Fibroblast of skin of back (primary cell): Measurements from ENCODE around the gene NOX3.

Source experiments
- DNase-seq: peaks from one replicate; pipeline ENCODE4 v3.0.0-alpha.2; 2013

Gene NOX3

DNA sequence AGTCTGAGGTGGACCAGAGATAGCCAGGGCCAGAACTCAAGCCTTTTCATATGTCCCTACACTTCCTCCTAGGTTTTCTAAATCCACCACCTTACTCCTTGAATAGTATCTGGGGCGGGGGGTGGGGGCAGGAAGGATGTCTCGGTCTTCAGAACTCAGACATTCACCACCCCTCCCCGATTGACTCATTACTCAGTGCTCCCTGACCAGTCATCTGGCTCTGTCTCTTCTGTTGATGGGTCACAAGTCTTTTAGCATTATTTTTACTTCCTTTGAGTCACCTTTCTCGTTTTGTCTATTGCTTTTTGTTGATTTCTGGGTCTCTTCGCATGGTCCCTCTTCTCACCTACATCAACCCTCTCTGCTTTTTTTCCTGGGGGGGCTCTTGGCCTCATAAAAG lies 23.3 kb downstream of the NOX3 start:
- peak; percentile 28 for DNase-seq

DNA sequence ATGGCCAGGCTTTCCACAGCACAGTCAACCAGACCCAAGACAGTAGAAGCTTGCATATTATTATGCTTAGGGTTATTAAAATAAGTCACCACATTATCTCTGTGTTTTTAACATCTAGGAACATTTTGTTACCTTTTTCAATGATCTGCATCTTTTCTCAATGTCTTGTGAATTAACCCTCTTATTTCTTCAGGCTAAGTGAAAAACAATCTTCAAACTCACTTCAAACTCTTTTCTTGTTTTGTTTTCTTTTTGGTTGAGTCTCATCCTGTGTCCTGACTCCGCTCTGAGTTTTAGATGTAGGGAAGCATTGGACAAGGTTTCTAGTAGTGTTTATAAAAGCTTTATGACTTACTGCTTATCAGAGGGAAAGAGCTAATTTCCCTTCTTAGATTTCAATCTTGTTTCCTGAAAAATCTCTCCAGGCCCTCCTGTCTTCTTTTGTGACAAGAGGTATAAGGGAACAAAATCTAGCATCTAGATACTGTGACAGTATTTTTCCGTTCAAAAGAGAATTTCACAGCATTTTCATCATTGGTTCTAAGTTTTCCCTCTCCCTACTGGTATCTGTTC lies 26.2 kb downstream of the NOX3 start:
- no peak for DNase-seq

DNA sequence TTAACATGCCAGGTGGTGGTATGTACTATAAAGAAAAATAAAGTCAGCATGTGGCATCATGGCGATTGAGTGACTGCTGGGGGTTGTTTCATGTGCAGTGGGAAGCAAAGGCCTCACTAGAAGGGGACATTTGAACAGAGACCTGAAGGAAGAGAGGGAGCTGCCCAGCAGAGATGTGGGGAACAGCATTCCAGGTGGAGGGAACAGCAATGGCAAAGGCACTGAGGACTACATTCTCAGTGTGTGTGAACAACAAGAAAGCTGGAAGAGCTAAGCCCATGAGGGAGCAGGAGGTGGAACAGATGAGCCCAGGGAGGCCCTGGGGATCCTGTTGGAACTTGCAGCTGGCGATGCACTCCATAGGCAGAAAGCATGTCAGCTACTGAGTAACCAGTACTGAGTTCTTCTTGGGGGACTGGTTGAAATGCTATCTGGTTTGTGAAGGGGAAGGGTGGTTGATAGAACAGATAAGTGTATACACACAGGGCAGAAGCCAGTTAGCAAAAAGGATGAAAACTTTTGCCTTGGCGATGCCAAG lies 29.2 kb downstream of the NOX3 start:
- DNase-seq: no peak

- no peak for DNase-seq
These were observed 31.5 kb downstream of the NOX3 start for GRCh38 chr6:155424181-155424580.

- no peak for DNase-seq
These were observed 33.0 kb downstream of the NOX3 start for GRCh38 chr6:155422635-155423034.

DNA sequence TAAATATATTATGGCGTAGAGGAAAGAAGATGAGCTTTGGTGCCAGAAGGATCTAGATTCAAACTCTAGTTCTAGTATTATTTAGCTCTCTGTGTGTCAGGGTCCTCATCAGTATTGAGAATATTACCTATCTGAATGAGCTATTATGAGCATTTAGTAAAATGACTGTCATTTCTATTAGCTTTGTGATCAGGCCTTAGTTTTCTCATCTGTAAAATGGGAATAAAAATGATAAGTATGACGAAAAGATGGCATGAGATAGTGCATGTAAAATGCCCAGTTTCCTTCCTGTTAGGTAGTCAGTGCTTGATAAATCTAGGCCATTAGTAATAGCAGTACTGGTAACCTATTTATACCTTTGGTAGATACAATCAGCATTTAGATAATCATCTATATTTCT lies 35.1 kb downstream of the NOX3 start:
- no peak for DNase-seq

- peak; percentile 40 for DNase-seq
These were observed 36.5 kb downstream of the NOX3 start for GRCh38 chr6:155419161-155419560.

DNA sequence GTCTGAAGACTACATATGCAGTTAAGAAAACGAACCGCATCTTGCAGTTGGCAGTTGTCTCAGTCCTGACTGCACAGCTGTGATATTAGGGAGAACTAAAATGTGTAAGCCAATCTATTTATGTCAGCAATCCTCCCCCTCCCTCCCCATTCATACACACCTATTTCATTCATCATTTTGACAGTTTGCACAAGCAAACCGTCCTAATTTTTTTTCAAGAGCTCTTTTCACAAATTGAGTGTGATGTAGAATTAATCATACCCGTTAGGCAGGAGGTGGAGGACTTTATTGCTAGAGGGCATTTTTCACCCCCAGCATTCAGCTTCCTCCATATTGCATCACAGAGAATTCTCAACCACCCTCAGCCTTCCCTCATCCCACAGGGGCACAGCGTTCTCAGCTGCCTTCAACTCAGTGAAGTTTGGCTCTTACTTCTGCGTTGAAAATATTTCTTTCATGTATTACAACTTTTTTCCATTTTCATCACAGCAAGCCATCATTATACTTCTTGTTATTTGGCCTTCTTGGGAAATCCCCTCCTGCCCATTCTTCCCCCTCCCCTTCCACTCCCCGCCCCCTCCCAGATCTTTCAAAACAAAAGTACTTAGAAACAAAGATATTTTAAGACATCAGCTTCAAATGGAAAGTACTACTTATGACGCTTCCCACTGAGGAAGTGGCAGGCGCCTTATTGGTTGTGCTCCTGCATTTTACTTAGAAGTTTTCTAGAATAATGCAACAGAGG lies 37.5 kb downstream of the NOX3 start:
- peak; percentile 70 for DNase-seq

DNA sequence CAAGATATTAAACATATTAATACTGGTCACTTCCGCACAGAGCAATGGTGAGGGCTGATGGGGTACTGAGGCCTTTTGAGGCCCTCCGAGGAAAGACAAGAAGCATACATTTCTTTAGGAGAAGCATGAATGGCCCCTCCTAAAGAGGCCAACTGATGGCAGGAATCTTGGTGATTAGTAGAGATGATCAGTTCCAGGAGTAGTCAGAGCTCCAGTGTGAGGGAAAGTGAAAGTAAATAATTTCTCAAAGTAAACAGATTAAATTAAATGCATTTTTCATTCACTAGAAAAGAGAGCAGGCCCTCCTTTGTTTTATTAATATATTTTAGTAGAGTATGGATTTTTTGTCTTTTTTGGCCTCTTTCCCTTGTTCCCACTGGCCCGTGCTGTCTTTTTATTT lies 38.2 kb downstream of the NOX3 start:
- peak; percentile 13 for DNase-seq

- DNase-seq: no peak
These were observed 39.7 kb downstream of the NOX3 start for GRCh38 chr6:155415953-155416352.

DNA sequence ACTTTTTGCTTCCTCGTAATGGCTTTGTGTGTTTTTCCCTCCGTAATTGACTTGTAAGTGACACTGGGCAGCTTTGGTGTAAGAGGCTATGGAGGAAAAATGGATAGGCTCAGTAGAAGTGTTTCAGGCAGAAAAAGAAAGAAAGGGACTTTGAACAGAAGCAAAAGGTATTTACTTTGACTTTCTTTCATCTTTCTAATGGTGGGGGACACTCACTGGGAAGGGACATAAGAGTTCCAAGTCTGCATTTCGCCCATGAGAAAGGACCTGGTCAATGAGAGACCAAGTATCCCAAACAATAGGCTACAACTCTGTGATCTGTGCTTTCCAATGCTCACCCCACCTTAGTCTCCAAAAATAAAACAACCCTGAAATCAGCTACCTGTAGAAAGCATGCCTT lies 41.6 kb downstream of the NOX3 start:
- no peak for DNase-seq

DNA sequence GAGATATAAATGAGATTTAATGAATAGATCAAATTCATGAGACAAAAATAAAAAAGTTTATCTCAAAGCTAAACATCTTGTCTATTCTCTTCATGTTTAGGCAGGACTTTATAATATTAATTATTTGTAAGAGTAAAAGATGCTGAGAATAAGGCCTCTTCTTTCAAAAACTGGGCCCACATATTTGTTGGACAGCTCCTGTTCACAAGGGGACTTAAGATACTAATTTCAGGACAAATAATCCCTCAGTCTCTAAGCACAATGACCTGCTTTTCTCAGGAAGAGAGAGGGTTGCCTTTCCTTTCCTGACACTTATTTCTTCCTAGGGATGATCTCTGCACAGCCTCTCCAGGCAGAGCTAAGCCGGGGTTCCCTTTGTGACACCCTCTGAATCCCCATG lies 43.3 kb downstream of the NOX3 start:
- peak; percentile 39 for DNase-seq

DNA sequence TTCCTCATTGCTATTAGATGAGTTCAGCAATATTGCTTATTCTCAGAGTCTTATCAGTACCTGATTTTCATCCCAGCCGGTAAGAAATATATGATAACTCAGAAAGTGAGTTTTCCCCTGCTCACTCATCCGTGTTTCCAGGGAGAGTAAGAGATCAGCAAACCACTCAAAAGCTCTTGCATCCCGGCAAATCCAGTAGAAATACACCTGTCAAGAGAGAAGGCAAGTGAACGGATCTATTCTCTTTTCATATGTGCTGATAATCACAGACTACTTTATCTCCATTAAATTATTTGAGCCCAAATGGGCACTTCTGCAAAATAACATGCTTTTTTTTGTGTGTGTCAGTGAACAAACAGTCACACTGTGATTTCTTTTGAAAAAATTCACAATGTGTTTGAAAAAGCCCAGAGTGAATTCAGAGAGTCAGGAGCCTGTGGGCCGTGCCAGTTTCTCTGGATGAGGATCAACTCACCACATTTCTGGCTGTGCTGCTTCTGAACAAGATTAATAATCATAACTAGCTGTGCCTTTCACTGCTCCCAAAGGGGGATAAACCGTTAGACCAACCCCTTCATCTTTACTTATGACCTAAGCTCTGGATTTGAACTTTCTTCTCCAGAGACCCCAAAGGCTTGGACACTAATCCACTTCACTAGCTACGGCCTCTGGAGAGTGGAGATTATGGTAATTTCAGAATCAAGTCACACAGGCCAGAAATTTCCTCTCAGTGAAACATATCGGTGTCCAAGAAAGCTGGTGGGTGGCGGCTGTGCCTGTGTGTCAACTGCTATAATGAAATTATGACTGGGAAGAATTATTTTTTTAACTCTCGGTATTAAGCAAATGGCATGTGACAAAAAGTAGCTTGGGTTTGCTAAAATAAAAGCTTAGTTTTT lies 44.2 kb downstream of the NOX3 start:
- no peak for DNase-seq

DNA sequence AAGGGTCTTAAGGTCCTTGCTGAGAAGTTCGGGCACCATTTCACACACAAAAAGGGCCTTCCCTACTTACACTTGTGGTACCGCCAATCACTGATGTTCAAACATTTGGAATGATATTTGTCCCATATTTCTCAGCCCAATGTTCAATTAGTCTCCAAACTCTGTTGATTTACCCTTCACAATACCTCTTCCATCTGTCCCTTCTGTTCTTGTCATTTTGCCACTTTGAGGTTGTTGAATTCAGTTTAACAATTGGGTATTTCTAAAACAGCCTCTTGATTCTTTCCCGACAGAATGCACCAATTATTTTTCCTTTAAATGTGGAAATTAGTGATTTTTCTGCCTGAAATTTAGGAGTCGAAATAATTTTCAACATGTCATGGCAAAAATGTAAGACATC lies 46.2 kb downstream of the NOX3 start:
- DNase-seq: no peak

DNA sequence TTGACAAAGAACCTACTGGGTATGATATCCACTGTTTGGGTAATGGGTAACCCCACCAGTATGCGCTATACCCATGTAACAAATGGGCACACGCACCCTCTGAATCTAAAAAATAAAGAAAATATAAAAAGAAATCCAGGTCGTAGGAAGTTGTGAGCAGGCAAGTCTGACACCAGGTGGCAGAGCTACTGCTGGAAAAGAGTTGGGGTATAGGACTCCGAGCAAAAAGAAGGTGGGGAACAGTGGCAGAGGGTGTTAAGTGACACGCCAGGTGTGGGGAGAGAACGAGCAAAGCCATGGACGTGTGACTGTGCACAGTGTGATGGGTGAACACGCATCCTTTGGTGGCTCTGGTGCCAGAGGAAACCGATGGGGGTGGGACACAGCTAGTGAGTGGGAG lies 46.7 kb downstream of the NOX3 start:
- no peak for DNase-seq

- no peak for DNase-seq
These were observed 47.4 kb downstream of the NOX3 start for GRCh38 chr6:155408231-155408630.

DNA sequence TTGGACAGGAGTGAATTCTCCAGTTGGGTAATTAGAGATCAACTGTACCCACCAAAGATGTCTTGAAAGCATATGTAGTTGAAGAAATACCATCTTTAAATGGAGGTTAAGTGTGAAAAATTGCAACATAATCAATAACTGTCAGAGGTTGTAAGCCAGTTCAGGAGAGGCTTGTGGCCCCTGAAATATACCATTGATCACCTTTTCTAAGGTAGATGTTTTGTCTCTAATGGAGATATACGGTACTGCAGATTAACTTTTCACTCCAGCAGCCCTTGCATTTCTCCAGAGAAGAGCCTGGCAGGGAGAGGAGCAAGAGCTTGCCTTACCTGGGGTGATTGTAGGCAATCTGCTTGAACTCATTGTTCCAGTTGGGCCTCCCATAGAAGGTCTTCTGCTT lies 48.8 kb downstream of the NOX3 start:
- DNase-seq: no peak

- no peak for DNase-seq
These were observed 50.7 kb downstream of the NOX3 start for GRCh38 chr6:155404937-155405336.

DNA sequence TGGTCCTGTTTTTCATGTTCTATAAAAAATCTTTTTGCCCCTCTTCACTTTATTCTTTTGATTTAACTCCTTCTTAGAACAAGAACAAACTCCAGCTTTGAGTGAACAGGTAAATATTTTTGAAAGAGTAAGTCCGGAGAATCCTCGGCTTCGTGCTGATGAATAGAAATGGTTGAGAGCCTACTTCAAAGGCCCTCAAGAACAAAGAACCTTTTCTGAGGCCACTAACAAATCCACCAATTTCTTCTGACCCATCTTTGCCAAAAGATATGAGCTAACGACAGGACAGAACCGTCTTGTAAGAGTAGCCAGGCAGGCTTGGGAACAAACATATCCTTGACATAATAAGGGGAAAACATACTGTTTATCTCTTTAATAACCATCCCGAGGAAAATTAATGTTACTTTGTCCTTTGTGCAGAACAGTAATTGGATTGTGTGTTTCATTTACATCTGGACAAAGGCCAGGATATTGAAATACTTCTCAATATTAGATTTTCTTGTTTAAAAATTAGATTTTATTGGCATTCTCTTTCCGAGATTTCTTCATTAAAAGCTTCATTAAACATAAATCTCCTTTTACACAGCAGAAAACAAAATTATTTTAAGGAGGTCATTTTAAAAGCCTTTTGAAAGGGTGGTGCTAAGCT lies 52.9 kb downstream of the NOX3 start:
- no peak for DNase-seq

- DNase-seq: no peak
These were observed 55.0 kb downstream of the NOX3 start for GRCh38 chr6:155400654-155400965.

GRCh38 chr6:155399745-155400653 lies 55.6 kb downstream of the NOX3 start:
- DNase-seq: no peak
